Measurements from ENCODE around the gene WWP2. TPM values are rescaled to one million over a fixed set of nuclear protein-coding genes. Genes with fewer than 3 reads are reported as not detected.

The WWP2 gene
- polyA plus RNA-seq, 1 donor from 2014 or later = 11.9 TPM

DNA sequence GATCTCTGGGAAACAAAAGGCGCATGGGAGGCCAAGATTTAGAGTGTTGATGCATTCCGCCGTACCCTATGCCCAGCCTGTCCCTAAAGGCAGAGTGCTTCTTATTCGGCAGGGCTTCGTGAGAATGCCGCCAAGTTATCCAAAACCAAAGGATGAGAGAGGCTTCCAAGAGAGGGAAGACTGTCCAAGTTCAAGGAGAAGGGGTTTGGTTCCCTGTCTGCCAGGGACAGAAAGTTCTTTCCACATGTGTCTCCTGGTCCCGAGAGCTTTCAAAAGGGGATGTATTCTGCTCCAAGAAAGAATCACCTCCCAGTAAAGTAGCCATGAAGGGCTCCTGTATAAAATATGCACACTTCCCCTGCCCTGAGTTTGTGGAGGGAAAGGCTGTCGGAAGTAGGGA lies 146.9 kb downstream of the WWP2 start:
- no peaks in the 10 kb centered on the region for H3K79me2 ChIP-seq (replicated peaks; ENCODE audit: insufficient read depth, low read length)
- H4K20me1 ChIP-seq (ENCODE audit: insufficient read depth) = no peaks in the 10 kb centered on the region
- no peaks in the 10 kb centered on the region for H3K36me3 ChIP-seq (ENCODE audit: insufficient read depth, low read length)
- no peaks in the 10 kb centered on the region for H3K9me3 ChIP-seq (ENCODE audit: low read length)
- H3K9ac ChIP-seq (ENCODE audit: low read length) = no peak overlapping the region
- H3K4me3 ChIP-seq (ENCODE audit: low read length) = no peak overlapping the region
- no peaks in the 10 kb centered on the region for H3K27me3 ChIP-seq (ENCODE audit: insufficient read depth, low read depth, low read length)
- TF ChIP-seq MXI1 (conservative IDR thresholded peaks at IDR 0.05; ENCODE audit: poor library complexity, severe bottlenecking) (no peak), RAD21 (conservative IDR thresholded peaks at IDR 0.05) (no peak), EP300 (conservative IDR thresholded peaks at IDR 0.05; ENCODE audit: poor library complexity, severe bottlenecking) (no peak), TAF1 (IDR thresholded peaks at IDR 0.05; ENCODE audit: low read depth) (no peak), EZH2 (IDR thresholded peaks at IDR 0.05; ENCODE audit: borderline replicate concordance, insufficient read depth, low read length, poor library complexity, severe bottlenecking) (no peak), POLR2AphosphoS5 (IDR thresholded peaks at IDR 0.05) (no peak), SMC3 (conservative IDR thresholded peaks at IDR 0.05; ENCODE audit: poor library complexity) (no peak)
- TF ChIP-seq, protein P1, sequence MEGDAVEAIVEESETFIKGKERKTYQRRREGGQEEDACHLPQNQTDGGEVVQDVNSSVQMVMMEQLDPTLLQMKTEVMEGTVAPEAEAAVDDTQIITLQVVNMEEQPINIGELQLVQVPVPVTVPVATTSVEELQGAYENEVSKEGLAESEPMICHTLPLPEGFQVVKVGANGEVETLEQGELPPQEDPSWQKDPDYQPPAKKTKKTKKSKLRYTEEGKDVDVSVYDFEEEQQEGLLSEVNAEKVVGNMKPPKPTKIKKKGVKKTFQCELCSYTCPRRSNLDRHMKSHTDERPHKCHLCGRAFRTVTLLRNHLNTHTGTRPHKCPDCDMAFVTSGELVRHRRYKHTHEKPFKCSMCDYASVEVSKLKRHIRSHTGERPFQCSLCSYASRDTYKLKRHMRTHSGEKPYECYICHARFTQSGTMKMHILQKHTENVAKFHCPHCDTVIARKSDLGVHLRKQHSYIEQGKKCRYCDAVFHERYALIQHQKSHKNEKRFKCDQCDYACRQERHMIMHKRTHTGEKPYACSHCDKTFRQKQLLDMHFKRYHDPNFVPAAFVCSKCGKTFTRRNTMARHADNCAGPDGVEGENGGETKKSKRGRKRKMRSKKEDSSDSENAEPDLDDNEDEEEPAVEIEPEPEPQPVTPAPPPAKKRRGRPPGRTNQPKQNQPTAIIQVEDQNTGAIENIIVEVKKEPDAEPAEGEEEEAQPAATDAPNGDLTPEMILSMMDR (IDR thresholded peaks at IDR 0.05; ENCODE audit: poor library complexity, severe bottlenecking) = no peak
- TF ChIP-seq, protein P2, sequence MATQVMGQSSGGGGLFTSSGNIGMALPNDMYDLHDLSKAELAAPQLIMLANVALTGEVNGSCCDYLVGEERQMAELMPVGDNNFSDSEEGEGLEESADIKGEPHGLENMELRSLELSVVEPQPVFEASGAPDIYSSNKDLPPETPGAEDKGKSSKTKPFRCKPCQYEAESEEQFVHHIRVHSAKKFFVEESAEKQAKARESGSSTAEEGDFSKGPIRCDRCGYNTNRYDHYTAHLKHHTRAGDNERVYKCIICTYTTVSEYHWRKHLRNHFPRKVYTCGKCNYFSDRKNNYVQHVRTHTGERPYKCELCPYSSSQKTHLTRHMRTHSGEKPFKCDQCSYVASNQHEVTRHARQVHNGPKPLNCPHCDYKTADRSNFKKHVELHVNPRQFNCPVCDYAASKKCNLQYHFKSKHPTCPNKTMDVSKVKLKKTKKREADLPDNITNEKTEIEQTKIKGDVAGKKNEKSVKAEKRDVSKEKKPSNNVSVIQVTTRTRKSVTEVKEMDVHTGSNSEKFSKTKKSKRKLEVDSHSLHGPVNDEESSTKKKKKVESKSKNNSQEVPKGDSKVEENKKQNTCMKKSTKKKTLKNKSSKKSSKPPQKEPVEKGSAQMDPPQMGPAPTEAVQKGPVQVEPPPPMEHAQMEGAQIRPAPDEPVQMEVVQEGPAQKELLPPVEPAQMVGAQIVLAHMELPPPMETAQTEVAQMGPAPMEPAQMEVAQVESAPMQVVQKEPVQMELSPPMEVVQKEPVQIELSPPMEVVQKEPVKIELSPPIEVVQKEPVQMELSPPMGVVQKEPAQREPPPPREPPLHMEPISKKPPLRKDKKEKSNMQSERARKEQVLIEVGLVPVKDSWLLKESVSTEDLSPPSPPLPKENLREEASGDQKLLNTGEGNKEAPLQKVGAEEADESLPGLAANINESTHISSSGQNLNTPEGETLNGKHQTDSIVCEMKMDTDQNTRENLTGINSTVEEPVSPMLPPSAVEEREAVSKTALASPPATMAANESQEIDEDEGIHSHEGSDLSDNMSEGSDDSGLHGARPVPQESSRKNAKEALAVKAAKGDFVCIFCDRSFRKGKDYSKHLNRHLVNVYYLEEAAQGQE (IDR thresholded peaks at IDR 0.05; ENCODE audit: borderline replicate concordance) = no peak
- H2AFZ ChIP-seq (ENCODE audit: low read depth, low read length) = no peak overlapping the region
- no peaks in the 10 kb centered on the region for H3F3A ChIP-seq (ENCODE audit: insufficient read depth, low read length, poor library complexity, severe bottlenecking)
- H3K9me2 ChIP-seq (ENCODE audit: insufficient read depth, low read length) = no peaks in the 10 kb centered on the region
- H3K4me2 ChIP-seq (ENCODE audit: low read length) = no peak overlapping the region
- H3K27ac ChIP-seq (ENCODE audit: low read length) = no peak overlapping the region

DNA sequence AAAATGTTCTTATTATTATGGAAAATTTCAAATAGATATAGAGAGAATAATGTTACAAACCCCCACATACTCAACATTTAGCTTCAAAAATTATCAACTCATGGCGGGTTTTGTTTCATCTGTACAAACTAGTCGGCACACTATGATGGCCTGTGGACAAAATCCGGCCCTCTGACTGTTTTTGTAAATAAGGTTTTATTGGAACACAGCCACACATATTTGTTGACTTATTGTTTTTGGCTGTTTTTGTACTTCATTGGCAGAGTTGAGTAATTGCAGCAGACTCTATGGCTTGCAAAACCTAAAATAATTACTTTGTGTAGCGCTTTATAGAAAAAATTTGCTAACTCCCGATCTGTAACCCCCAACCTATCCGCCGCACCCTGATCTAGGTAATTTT lies 147.6 kb downstream of the WWP2 start:
- Histone ChIP-seq H3K27me3 (ENCODE audit: insufficient read depth, low read depth, low read length) (no peaks in the 10 kb centered on the region), H3K27ac (ENCODE audit: low read length) (no peak overlapping the region), H3K4me3 (ENCODE audit: low read length) (no peak overlapping the region), H3K9me3 (ENCODE audit: low read length) (no peaks in the 10 kb centered on the region), H3K9ac (ENCODE audit: low read length) (no peak overlapping the region), H3K9me2 (ENCODE audit: insufficient read depth, low read length) (no peaks in the 10 kb centered on the region), H3K36me3 (ENCODE audit: insufficient read depth, low read length) (no peaks in the 10 kb centered on the region), H3K4me2 (ENCODE audit: low read length) (no peak overlapping the region), H3K79me2 (replicated peaks; ENCODE audit: insufficient read depth, low read length) (no peaks in the 10 kb centered on the region), H4K20me1 (ENCODE audit: insufficient read depth) (no peaks in the 10 kb centered on the region), H3F3A (ENCODE audit: insufficient read depth, low read length, poor library complexity, severe bottlenecking) (no peaks in the 10 kb centered on the region), H2AFZ (ENCODE audit: low read depth, low read length) (no peak overlapping the region)
- TF ChIP-seq EZH2 (IDR thresholded peaks at IDR 0.05; ENCODE audit: borderline replicate concordance, insufficient read depth, low read length, poor library complexity, severe bottlenecking) = no peak
- no peak for TF ChIP-seq POLR2AphosphoS5 (IDR thresholded peaks at IDR 0.05)

DNA sequence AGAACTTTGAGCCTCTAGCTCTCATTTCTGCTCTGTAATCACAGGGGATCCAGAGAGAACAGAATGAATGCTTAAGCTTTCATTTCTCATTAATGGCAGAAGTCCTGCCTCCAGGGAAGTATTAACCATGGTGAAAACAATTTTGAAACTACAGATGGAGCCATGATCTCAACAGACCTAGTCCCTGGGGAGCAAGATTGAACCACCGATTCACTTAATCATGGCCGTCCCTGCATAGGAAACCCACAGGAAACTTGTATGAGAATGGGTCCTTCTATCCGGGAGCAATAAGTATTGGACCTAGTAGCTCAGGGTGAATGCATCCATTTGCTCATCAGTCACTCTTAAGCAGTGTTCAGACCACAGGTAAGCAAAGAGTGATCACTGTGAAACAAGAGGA lies 148.8 kb downstream of the WWP2 start:
- Histone ChIP-seq H3K27me3 (ENCODE audit: insufficient read depth, low read depth, low read length) (no peaks in the 10 kb centered on the region), H3K79me2 (replicated peaks; ENCODE audit: insufficient read depth, low read length) (no peaks in the 10 kb centered on the region), H3F3A (ENCODE audit: insufficient read depth, low read length, poor library complexity, severe bottlenecking) (no peaks in the 10 kb centered on the region), H3K4me3 (ENCODE audit: low read length) (no peak overlapping the region), H3K9me2 (ENCODE audit: insufficient read depth, low read length) (no peaks in the 10 kb centered on the region), H3K9ac (ENCODE audit: low read length) (no peak overlapping the region), H3K36me3 (ENCODE audit: insufficient read depth, low read length) (no peaks in the 10 kb centered on the region), H3K27ac (ENCODE audit: low read length) (no peak overlapping the region), H4K20me1 (ENCODE audit: insufficient read depth) (no peaks in the 10 kb centered on the region), H3K9me3 (ENCODE audit: low read length) (no peaks in the 10 kb centered on the region), H3K4me2 (ENCODE audit: low read length) (no peak overlapping the region), H2AFZ (ENCODE audit: low read depth, low read length) (no peak overlapping the region)
- no peak for TF ChIP-seq POLR2AphosphoS5 (IDR thresholded peaks at IDR 0.05)
- TF ChIP-seq, protein P2 (IDR thresholded peaks at IDR 0.05; ENCODE audit: borderline replicate concordance) = no peak
- no peak for TF ChIP-seq RAD21 (conservative IDR thresholded peaks at IDR 0.05)
- no peak for TF ChIP-seq EZH2 (IDR thresholded peaks at IDR 0.05; ENCODE audit: borderline replicate concordance, insufficient read depth, low read length, poor library complexity, severe bottlenecking)
- TF ChIP-seq, protein P1 (IDR thresholded peaks at IDR 0.05; ENCODE audit: poor library complexity, severe bottlenecking) = no peak
- TF ChIP-seq MXI1 (conservative IDR thresholded peaks at IDR 0.05; ENCODE audit: poor library complexity, severe bottlenecking) = no peak
- no peak for TF ChIP-seq EP300 (conservative IDR thresholded peaks at IDR 0.05; ENCODE audit: poor library complexity, severe bottlenecking)
- TF ChIP-seq TAF1 (IDR thresholded peaks at IDR 0.05; ENCODE audit: low read depth) = no peak
- no peak for TF ChIP-seq SMC3 (conservative IDR thresholded peaks at IDR 0.05; ENCODE audit: poor library complexity)
